K562 (cell line): Measurements from ENCODE around the gene PASD1. TPM values are rescaled to one million over a fixed set of nuclear protein-coding genes. Genes with fewer than 3 reads are reported as not detected.

ENCODE experiments used
- ATAC-seq: fragments of 200-7000 bp; cut with Tn5 transposase; 3 replicates; pipeline ENCODE4 v1.9.1; 2020; ENCODE audit warnings: moderate library complexity
- BruUV-seq: library from RNA; stranded (reverse); fragments of 400-500 nt; replicated peaks from 2 replicates; lab custom pipeline; 2021; lab: Mats Ljungman, UMichigan
- CTCF ChIA-PET: fragments of 300-600 bp; formaldehyde crosslinking; extraction: SDS; loops from one replicate; lab custom pipeline; 2021; ENCODE audit warnings: low intra/inter-chr PET ratio; lab: Yijun Ruan, JAX
- POLR2A ChIA-PET: fragments of 300-600, 350-650 bp; sonication (Branson Sonifier 250); formaldehyde crosslinking; extraction: SDS; loops from one replicate; lab custom pipeline; 2021; ENCODE audit warnings: antibody characterized with exemption, inconsistent platforms; lab: Yijun Ruan, JAX
- DNase-seq, 4 experiments: peaks; one replicate each; pipeline versions ENCODE4 v3.0.0 to v3.0.0-alpha.2; 2011 to 2018; ENCODE audit warnings: low spot score in 3 of 4, mixed read lengths in 3 of 4; ENCODE audit errors: extremely low read depth in 1 of 4
- FAIRE-seq: peaks from 2 replicates; lab custom pipeline; 2011; peaks lifted over from hg19 to GRCh38; lab: Jason Lieb, UNC
- H2AFZ ChIP-seq: 2 replicates; pipeline ENCODE4 v1.6.0; 2011; ENCODE audit warnings: low read depth, low read length, control low read depth, inconsistent platforms
- H3K27ac ChIP-seq: fragments of 200-600 bp; 3 replicates; pipeline ENCODE4 v1.8.0; 2011; ENCODE audit warnings: low read depth, mild to moderate bottlenecking, control low read depth, inconsistent platforms, low read length, moderate library complexity, mixed read lengths; ENCODE audit errors: extremely low read depth
- H3K27me3 ChIP-seq, 2 experiments: fragments of 300-600 bp in 1 of 2; 2 replicates in 1 of 2; 3 replicates in 1 of 2; pipeline versions ENCODE4 v1.6.0 to v1.8.0; 2011; ENCODE audit warnings: inconsistent platforms in 2 of 2, low read length in 2 of 2, mild to moderate bottlenecking in 1 of 2, mixed read lengths in 1 of 2, moderate library complexity in 1 of 2; ENCODE audit not compliant: control insufficient read depth in 2 of 2, insufficient read depth in 2 of 2
- H3K36me3 ChIP-seq: fragments of 300-600 bp; 3 replicates; pipeline ENCODE4 v1.8.0; 2011; ENCODE audit warnings: mild to moderate bottlenecking, low read length, inconsistent platforms; ENCODE audit not compliant: control insufficient read depth, insufficient read depth
- H3K4me1 ChIP-seq, 2 experiments: fragments of 200-600 bp in 1 of 2; replicated peaks in 1 of 2; 2 replicates in 1 of 2; 3 replicates in 1 of 2; pipeline versions ENCODE4 v1.5.1 to v1.8.0; 2011; ENCODE audit warnings: inconsistent platforms in 2 of 2, low read length in 2 of 2, mild to moderate bottlenecking in 1 of 2, mixed read lengths in 1 of 2, moderate library complexity in 1 of 2; ENCODE audit not compliant: control insufficient read depth in 2 of 2, insufficient read depth in 2 of 2
- H3K4me2 ChIP-seq: 2 replicates; pipeline ENCODE4 v1.6.1; 2011; ENCODE audit warnings: low read length, control low read depth, inconsistent platforms, mixed read lengths; ENCODE audit not compliant: insufficient read depth
- H3K4me3 ChIP-seq: fragments of 200-600 bp; sonication (generic), shearing (Covaris generic); 2 replicates; pipeline ENCODE4 v1.5.1; 2016; ENCODE audit warnings: control low read depth, inconsistent platforms
- H3K79me2 ChIP-seq: fragments of 200-600 bp; 3 replicates; pipeline ENCODE4 v1.8.0; 2011; ENCODE audit warnings: low read length, inconsistent platforms; ENCODE audit not compliant: control insufficient read depth, insufficient read depth
- H3K9ac ChIP-seq, 2 experiments: 2 replicates each; pipeline versions ENCODE4 v1.6.0 to v1.6.1; 2011; ENCODE audit warnings: low read depth in 2 of 2, low read length in 2 of 2, control low read depth in 1 of 2, inconsistent platforms in 1 of 2, mild to moderate bottlenecking in 1 of 2, mixed read lengths in 1 of 2; ENCODE audit not compliant: insufficient read depth in 1 of 2
- H3K9me1 ChIP-seq: one replicate; pipeline ENCODE4 v1.6.0; 2011; ENCODE audit warnings: inconsistent platforms, mild to moderate bottlenecking, low read length, moderate library complexity; ENCODE audit not compliant: control insufficient read depth, insufficient read depth
- H3K9me3 ChIP-seq: replicated peaks from 2 replicates; pipeline ENCODE4 v1.5.1; 2011; ENCODE audit warnings: low read depth, low read length, inconsistent platforms; ENCODE audit not compliant: control insufficient read depth, insufficient read depth
- H4K20me1 ChIP-seq: replicated peaks from 2 replicates; pipeline ENCODE4 v1.6.1; 2011; ENCODE audit warnings: low read length, inconsistent platforms, mixed read lengths; ENCODE audit not compliant: control insufficient read depth, insufficient read depth
- ARID1B ChIP-seq: fragments of 450-650 bp; IDR thresholded peaks from 2 replicates; pipeline ENCODE4 v1.6.1; 2016; ENCODE audit warnings: antibody characterized with exemption, mild to moderate bottlenecking, inconsistent platforms
- BACH1 ChIP-seq: fragments of 200-800 bp; sonication (Bioruptor generic); IDR thresholded peaks from 2 replicates; pipeline ENCODE4 v1.6.1; 2016; ENCODE audit warnings: missing genetic modification characterization, missing compliant biosample characterization
- HLTF ChIP-seq: fragments of 450-650 bp; IDR thresholded peaks from 2 replicates; pipeline ENCODE4 v1.6.1; 2016
- HMBOX1 ChIP-seq: sonication (generic); IDR thresholded peaks from 2 replicates; pipeline ENCODE4 v1.6.1; 2016
- KLF16 ChIP-seq: IDR thresholded peaks from 2 replicates; pipeline ENCODE4 v1.6.1; 2016; ENCODE audit warnings: antibody characterized with exemption
- ZNF197 ChIP-seq: fragments of 200-800 bp; sonication (Bioruptor generic); IDR thresholded peaks from 2 replicates; pipeline ENCODE4 v1.6.1; 2016; ENCODE audit warnings: low read depth, missing genetic modification characterization, missing compliant biosample characterization
- ZNF384 ChIP-seq: IDR thresholded peaks from 2 replicates; pipeline ENCODE4 v1.6.1; 2012; ENCODE audit warnings: low read depth, low read length, improper control_type of control experiment
- ZNF445 ChIP-seq: fragments of 250-450 bp; sonication (Bioruptor Pico); IDR thresholded peaks from 2 replicates; pipeline ENCODE4 v1.4.0; 2020; ENCODE audit warnings: low read depth, mild to moderate bottlenecking, moderate library complexity
- WGBS: fragments of 100-300 bp; shearing (Covaris generic); methylation state at CpG from one replicate; pipeline ENCODE4 v1.1.6; 2016; ENCODE audit warnings: low coverage, mixed read lengths; ENCODE audit not compliant: insufficient coverage; ENCODE audit errors: missing lambda C conversion rate; 5-methylcytosine and 5-hydroxymethylcytosine counted together
- in situ Hi-C: fragments of 300-500 bp; cut with MboI; formaldehyde crosslinking; loops from 4 replicates; pipeline ENCODE4 v1.15.0; 2018; ENCODE audit warnings: inconsistent platforms, mixed read lengths
- intact Hi-C: fragments of 100-400 bp; cut with micrococcal nuclease; formaldehyde crosslinking; loops from 2 replicates; pipeline ENCODE4 v1.14.2; 2022
- polyA plus RNA-seq, 8 experiments: library from polyadenylated mRNA; depleted of rRNA in 4 of 8; stranded (reverse) in 5 of 8; unstranded in 3 of 8; fragments of >200 nt; fragmentation: Nextera tagmentation in 2 of 8; fragmentation: Illumina TruSeq in 1 of 8; extraction: Ambion mirVana in 2 of 8; extraction: Trizol in 1 of 8; gene quantifications; 2 replicates each; pipeline versions ENCODE4 v1.2.1 to v1.2.3, GENCODE V29; 2011 to 2014; ENCODE audit warnings: inconsistent platforms in 1 of 8, missing spikeins in 1 of 8
- total RNA-seq, 7 experiments: library from RNA; depleted of rRNA in 6 of 7; stranded (reverse); fragments of >200 nt in 6 of 7; fragmentation: Illumina TruSeq in 2 of 7; extraction: Trizol in 2 of 7; gene quantifications; 2 replicates each; pipeline versions ENCODE4 v1.2.1 to v1.2.3, GENCODE V29; 2011 to 2021; ENCODE audit warnings: low replicate concordance in 1 of 7

Gene PASD1
- total and polyA plus RNA-seq, 9 of the 15 experiments (the other 6 are each of a cell fraction or from before 2014, with no cell fraction given), result 1.7 to 12.8 (median 9.6) TPM

DNA sequence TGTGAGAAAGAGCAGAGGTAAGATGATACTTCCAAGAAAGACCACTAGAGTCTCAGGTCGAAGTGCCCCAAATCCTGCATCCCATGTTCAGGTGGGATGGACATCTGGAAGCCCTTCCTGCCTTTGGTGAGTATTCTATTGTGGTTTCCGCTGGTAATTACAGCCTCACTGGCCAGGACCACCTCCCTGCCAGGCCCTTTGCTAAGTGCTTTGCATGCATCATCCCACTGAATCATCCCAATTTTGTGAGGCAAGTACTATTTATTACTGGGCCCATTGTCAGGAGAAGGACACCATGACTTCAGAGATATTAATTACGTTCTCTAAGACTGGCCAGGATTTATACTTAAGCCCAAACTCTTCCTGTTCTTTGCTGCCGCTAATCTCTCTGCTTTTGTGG lies 10.7 kb upstream of the PASD1 start:
- POLR2A ChIA-PET, result no interaction called here
- BruUV-seq, result no TSS peak
- no peak overlapping the region for H3K4me2 ChIP-seq
- DNase-seq (no peak), ATAC-seq (no peak), FAIRE-seq (no peak)
- no peaks in the 10 kb centered on the region for H3K9me3 ChIP-seq
- CTCF ChIA-PET, result no interaction called here
- H3K4me3 ChIP-seq, result no peak overlapping the region
- H3K79me2 ChIP-seq, result no peaks in the 10 kb centered on the region
- intact Hi-C loops, result no loop called here
- no peak overlapping the region for H2AFZ ChIP-seq
- H4K20me1 ChIP-seq, result no peaks in the 10 kb centered on the region
- no peak overlapping the region for H3K9ac ChIP-seq
- peaks cover 0 to 5% of the 10 kb centered on the region in 2 experiments; a peak in 1 of 5 replicates for H3K27me3 ChIP-seq
- H3K4me1 ChIP-seq, result no peaks in the 10 kb centered on the region
- H3K9me1 ChIP-seq, result no peaks in the 10 kb centered on the region
- H3K36me3 ChIP-seq, result no peaks in the 10 kb centered on the region
- H3K27ac ChIP-seq, result no peak overlapping the region
- no peak for TF ChIP-seq ZNF384
- TF ChIP-seq ZNF445 (CRISPR knock-in tag), result no peak
- TF ChIP-seq BACH1 (tag), result no peak
- no peak for TF ChIP-seq HLTF
- TF ChIP-seq ZNF197, result no peak
- no peak for TF ChIP-seq ARID1B
- TF ChIP-seq KLF16, result no peak
- no peak for TF ChIP-seq HMBOX1
- WGBS, result 3% methylated on average over 4 of the region's 4 CpGs
- in situ Hi-C loops, result no loop called here
